ENCODE results near the gene IL10RB. TPM values are rescaled to one million over a fixed set of nuclear protein-coding genes. Genes with fewer than 3 reads are reported as not detected.

Gene IL10RB
- total and polyA plus RNA-seq, 3 donors from 2014 or later, result 14.3 to 19.3 (median 14.4) TPM

DNA sequence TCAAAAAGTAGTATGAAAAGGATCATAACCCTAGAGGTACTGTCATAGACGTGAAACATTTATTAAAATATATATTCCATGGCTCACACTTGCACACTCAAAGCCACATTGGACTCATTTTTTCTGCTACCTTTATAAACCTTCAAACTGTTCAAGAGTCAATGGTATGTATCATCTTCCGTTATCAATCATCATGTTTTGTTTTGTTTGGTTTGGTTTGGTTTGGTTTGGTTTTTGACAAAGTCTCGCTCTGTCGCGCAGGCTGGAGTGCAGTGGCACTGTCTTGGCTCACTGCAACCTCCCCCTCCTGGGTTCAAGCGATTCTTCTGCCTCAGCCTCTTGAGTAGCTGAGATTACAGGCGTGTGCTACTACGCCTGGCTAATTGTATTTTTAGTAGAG, 34.6 kb upstream of the IL10RB start:
- Histone ChIP-seq H3K27me3 (no peaks in the 10 kb centered on the region), H3K4me1 (no peaks in the 10 kb centered on the region), H3K9me3 (no peaks in the 10 kb centered on the region), H3K27ac (no peak overlapping the region), H3K36me3 (ENCODE audit: low read depth, missing control alignments) (no peaks in the 10 kb centered on the region), H3K4me3 (no peak overlapping the region)
- intact Hi-C loops (cut with DNase I; ENCODE audit: low total_unique reads), result no loop called here
- TF ChIP-seq, protein P1, sequence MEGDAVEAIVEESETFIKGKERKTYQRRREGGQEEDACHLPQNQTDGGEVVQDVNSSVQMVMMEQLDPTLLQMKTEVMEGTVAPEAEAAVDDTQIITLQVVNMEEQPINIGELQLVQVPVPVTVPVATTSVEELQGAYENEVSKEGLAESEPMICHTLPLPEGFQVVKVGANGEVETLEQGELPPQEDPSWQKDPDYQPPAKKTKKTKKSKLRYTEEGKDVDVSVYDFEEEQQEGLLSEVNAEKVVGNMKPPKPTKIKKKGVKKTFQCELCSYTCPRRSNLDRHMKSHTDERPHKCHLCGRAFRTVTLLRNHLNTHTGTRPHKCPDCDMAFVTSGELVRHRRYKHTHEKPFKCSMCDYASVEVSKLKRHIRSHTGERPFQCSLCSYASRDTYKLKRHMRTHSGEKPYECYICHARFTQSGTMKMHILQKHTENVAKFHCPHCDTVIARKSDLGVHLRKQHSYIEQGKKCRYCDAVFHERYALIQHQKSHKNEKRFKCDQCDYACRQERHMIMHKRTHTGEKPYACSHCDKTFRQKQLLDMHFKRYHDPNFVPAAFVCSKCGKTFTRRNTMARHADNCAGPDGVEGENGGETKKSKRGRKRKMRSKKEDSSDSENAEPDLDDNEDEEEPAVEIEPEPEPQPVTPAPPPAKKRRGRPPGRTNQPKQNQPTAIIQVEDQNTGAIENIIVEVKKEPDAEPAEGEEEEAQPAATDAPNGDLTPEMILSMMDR (IDR thresholded peaks at IDR 0.05), result no peak
- no peak for TF ChIP-seq POLR2A (IDR thresholded peaks at IDR 0.05)
- WGBS, 2 donors, result 56 to 59% methylated on average over 8 of the region's 8 CpGs
- no peak for DNase-seq

DNA sequence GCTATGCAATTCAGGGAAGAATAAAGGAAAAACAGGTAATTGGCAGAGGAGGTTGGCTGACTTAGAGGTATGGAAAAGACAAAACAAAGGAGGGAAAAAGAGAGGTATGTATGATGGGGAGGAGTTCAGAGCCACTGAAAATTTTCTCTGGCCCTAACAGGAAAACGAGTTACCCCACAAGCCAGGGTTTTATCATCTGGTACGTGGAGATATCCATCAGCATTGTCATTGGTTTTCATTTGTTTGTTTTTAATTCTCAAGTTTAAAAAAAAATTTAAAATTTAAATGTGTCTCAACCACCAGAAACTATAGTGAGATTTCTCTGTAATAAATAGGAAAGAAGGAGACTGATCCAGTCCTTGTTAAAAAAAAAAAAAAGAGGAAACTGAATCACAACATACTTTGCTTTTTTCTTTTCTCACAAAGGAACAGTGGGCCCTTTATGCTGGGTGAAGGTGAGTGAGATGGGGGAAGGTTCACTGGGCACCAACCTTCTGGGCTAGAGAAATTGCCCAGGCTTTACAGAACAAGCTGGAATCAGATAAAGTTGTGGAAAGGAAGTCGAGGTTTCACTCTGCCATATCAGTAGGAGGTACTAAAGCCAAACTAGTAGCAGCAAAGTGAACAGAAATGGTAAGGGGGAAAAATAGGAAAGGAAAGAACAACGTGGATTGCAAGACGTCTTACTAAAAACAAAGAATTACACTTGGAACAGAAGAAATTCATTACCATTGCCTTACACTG, 33.7 kb upstream of the IL10RB start:
- Histone ChIP-seq H3K9me3 (no peaks in the 10 kb centered on the region), H3K4me3 (no peak overlapping the region), H3K27me3 (no peaks in the 10 kb centered on the region), H3K27ac (no peak overlapping the region), H3K36me3 (ENCODE audit: low read depth, missing control alignments) (no peaks in the 10 kb centered on the region), H3K4me1 (no peaks in the 10 kb centered on the region)
- no peak for TF ChIP-seq POLR2A (IDR thresholded peaks at IDR 0.05)
- TF ChIP-seq, protein P1 (IDR thresholded peaks at IDR 0.05), result no peak
- DNase-seq, result no peak
- intact Hi-C loops (cut with DNase I; ENCODE audit: low total_unique reads), result no loop called here
- 46 to 51% methylated on average over 5 of the region's 5 CpGs for WGBS, 2 donors

DNA sequence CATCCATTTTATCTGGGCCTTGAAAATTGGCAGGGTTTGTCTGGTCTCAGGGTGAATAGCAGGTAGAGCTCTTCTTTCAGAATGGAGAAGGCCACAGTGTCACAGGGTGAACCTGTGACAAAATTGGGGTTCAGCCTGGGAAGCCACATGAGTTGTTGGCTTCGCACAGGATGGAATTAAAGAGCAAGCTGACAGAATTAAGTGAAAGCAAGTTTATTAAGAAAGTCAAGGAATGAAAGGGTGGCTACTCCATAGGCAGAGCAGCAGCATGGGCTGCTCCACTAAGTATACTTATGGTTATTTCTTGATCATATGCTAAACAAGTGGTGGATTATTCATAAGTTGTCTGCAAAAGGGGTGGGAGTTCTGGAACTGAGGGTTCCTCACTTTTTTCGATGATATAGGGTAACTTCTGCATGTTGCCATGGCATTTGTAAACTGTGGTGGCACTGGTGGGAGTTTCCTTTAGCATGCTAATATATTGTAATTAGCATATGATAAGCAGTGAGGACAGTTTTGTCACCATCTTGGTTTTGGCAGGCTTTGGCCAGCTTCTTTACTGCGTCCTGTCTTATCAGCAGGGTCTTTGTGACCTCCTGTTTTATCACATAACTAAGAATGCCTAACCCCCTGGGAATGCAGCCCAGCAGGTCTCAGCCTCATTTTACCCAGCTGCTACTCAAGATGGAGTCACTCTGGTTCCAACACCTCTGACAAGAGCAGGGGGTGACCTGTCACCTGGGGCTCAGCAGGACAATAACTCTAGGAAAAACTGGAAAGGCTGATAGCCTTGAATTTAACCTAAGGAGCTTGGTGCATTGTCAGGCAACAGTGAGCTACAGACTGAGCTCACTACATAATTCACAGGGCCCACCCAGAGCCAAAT, 31.3 kb upstream of the IL10RB start:
- Histone ChIP-seq H3K27me3 (no peaks in the 10 kb centered on the region), H3K9me3 (no peaks in the 10 kb centered on the region), H3K36me3 (ENCODE audit: low read depth, missing control alignments) (no peaks in the 10 kb centered on the region), H3K4me3 (no peak overlapping the region), H3K4me1 (no peaks in the 10 kb centered on the region), H3K27ac (no peak overlapping the region)
- DNase-seq, result no peak
- TF ChIP-seq, protein P1 (IDR thresholded peaks at IDR 0.05), result no peak
- no peak for TF ChIP-seq POLR2A (IDR thresholded peaks at IDR 0.05)
- intact Hi-C loops (cut with DNase I; ENCODE audit: low total_unique reads), result no loop called here
- WGBS, 2 donors, result 81 to 85% methylated on average over 3 of the region's 3 CpGs

DNA sequence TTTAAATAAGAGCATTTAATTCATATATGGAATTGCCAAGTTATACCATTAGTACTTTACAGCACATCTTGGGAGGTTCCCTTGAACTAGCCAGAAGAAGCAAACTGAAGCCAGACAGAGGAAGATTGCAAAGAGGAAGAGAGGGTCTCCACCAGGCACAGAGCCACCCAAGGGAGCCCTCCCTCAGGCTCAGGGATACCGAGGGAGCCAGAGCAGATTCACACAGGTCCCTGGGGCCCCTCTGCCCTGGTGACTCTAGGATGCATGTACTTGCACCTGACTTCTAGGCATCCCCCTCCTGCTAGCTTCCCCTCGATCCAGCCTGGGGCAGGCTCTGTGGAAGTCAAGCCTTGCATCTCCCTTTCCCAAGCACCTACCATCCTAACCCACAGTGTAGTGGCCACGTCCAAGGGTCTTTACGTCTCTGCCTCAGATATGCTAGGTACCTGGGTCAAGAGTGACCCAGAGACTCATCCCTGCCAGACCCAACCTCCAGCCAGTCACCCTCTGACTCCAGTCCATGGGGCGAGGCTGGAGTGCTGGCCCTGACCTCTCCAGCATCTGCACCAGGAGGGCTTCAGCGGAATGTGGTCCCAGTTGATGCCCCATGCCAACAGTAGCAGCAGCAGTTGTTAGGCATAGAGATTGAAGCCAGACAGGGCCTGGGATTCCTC, 30.0 kb upstream of the IL10RB start:
- intact Hi-C loops (cut with DNase I; ENCODE audit: low total_unique reads), result no loop called here

More for the DNA sequence above, 30.0 kb upstream of the IL10RB start:
- no peak for DNase-seq
- H3K27ac ChIP-seq, result no peak overlapping the region
- no peaks in the 10 kb centered on the region for H3K27me3 ChIP-seq
- 94 to 97% methylated on average over 5 to 6 of the region's 6 CpGs for whole genome bisulfite sequencing, 2 donors
- no peak overlapping the region for H3K4me3 ChIP-seq
- TF ChIP-seq, protein P1 (IDR thresholded peaks at IDR 0.05), result no peak
- TF ChIP-seq POLR2A (IDR thresholded peaks at IDR 0.05), result no peak
- no peaks in the 10 kb centered on the region for H3K4me1 ChIP-seq
- no peaks in the 10 kb centered on the region for H3K9me3 ChIP-seq
- no peaks in the 10 kb centered on the region for H3K36me3 ChIP-seq (ENCODE audit: low read depth, missing control alignments)
